H1 (cell line): ENCODE results near the gene ACSF3. TPM values are rescaled to one million over a fixed set of nuclear protein-coding genes. Genes with fewer than 3 reads are reported as not detected.

ENCODE experiments used
- CBX8 ChIP-seq: fragments of 300-800, 300-1000 bp; sonication (generic); IDR thresholded peaks from 2 replicates; pipeline ENCODE4 v1.7.1; 2016; ENCODE audit warnings: low read depth, low read length, borderline replicate concordance
- HDAC2 ChIP-seq, 2 experiments: fragments of 300-600 bp in 1 of 2; sonication (generic) in 1 of 2; IDR thresholded peaks; 2 replicates each; pipeline ENCODE4 v1.6.1; 2011 to 2012; ENCODE audit warnings: low read depth in 2 of 2, low read length in 2 of 2, mild to moderate bottlenecking in 2 of 2, moderate library complexity in 2 of 2, borderline replicate concordance in 1 of 2, inconsistent platforms in 1 of 2
- JUND ChIP-seq: IDR thresholded peaks from 2 replicates; pipeline ENCODE4 v1.6.1; 2011; ENCODE audit warnings: mild to moderate bottlenecking, improper control_type of control experiment, low read length
- RBBP5 ChIP-seq: IDR thresholded peaks from 2 replicates; pipeline ENCODE4 v1.7.1; 2012; ENCODE audit warnings: low read depth, mild to moderate bottlenecking, inconsistent platforms, low read length, moderate library complexity, borderline replicate concordance
- polyA plus RNA-seq, 7 experiments: library from polyadenylated mRNA; depleted of rRNA in 3 of 7; stranded (reverse) in 5 of 7; unstranded in 2 of 7; fragments of >200 nt in 5 of 7; fragments of 200-250 nt in 2 of 7; gene quantifications; 1 replicate in 5 of 7; 2 replicates in 1 of 7; 4 replicates in 1 of 7; pipeline versions ENCODE4 v1.2.1 to v1.2.3, GENCODE V29; 2011 to 2013; ENCODE audit warnings: missing spikeins in 2 of 7, mixed read lengths in 2 of 7
- total RNA-seq: library from RNA; stranded (reverse); fragmentation: NEBNext Ultra II Directional; extraction: Animal tissue kit (Norgen Biotek cat#: 25700); gene quantifications from 2 replicates; pipeline ENCODE4 v1.2.1, GENCODE V29; 2021

The ACSF3 gene
- total and polyA plus RNA-seq, 2 of the 8 experiments (the other 6 are each of a cell fraction or from before 2014, with no cell fraction given): 15.6 to 22.9 TPM

GRCh38 chr16:89070590-89070989 is 23.1 kb upstream of the ACSF3 start (continued):
- TF ChIP-seq RBBP5: no peak
- TF ChIP-seq CBX8: no peak
- no peak for TF ChIP-seq JUND
- TF ChIP-seq HDAC2 (IDR thresholded peaks at IDR 0.05; ENCODE audit: borderline replicate concordance in 1 of 2, low read depth in 2 of 2, low read length in 2 of 2): no peak
- TF ChIP-seq, all 59 proteins: peak for 0
